HG02678 (cell line): ENCODE results near the gene USP21.
"Not testable (repeated sequence)": the region's sequence is repeated elsewhere in the genome, so short reads cannot be mapped to it uniquely, and the experiment has no call there.

ENCODE experiments used
- ATAC-seq: cut with Tn5 transposase; IDR thresholded peaks from one replicate; pipeline ENCODE4 v1.9.1; 2021; ENCODE audit warnings: mild to moderate bottlenecking, moderate library complexity; ENCODE audit not compliant: unreplicated experiment

The USP21 gene

DNA sequence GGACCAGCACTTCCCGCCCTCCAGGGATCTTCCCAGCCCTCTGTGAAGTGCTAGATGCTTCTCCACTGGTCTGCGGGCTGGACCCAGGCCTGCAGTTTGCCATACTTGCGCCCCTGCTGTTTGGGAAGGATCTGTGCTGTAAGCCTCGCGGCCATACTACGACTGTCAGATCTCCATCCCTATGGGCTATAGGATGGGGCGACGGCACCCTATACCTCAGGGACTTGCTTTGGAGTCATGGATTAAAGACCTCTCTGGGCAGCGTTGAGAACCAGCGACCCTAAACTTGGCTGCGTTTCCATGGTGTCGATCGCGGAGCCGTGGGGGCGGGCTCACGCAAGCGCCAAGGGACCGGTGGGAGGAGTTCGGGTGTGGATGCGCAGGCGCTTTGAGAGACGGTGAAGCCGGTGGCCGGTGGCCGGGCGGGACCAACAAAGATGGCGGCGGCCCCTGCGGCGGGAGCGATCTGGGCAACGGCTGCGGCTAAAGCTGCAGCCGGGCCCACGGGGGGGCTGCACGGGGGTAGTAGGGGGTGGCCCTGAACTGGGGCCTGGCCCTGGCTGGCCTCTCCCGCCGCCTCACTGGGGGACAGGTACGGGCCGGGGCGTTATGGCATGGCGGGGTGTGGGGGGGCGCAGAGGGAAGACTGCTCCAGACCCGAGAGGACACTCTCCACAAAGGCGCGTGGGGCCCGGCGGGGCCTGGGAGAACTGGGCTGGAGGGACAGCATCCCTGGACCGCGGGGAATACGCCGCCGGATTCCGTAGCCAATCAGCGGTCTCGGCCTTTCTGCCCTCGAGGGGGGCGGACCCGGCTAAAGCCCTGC lies at the start of gene USP21:
USP21 (plus strand) TSS at position 414 of the 826 bp plus-strand sequence. CDS start 1,141 bp downstream, outside the sequence.
- peak; percentile 84 for ATAC-seq

DNA sequence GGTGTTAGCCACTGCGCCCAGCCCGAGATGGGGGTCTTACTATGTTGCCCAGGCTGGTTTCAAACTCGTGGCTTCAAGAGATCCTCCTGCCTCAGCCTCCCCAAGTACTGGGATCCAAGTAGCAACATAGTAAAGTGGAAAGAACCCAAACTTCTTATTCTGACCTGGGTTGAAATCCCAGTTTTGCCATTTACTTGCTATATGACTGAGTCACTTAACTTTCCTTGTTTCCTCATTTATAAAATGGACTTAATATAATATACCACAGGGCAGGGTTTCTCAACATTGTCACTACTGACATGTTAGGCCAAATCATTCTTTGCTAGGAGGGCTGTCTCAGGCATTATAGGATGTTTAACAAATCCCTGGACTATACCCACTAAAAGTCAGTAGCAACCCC lies 48.2 kb upstream of the USP21 start:
- no peak for ATAC-seq

- no peak for ATAC-seq
Measured at GRCh38 chr1:161111527-161111926, 47.8 kb upstream of the USP21 start.

DNA sequence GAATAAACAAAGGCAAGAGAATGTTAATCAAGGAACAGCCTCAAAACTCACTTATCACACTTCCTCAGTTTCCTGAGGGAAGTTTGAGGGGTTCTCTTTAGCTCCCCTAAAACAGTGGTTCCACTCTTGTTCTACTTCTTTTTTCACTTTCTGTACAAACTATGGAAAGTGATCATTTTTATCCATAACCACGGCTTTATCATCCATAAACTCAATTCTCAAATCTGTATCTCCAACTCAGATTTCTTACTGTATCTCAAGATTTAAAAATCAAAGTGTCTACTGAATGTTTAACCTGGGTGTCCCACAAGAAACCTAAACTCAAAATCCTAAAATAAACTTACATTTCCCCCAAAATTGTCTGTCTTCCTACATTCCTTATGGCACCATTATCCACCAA lies 45.4 kb upstream of the USP21 start:
- no peak for ATAC-seq

DNA sequence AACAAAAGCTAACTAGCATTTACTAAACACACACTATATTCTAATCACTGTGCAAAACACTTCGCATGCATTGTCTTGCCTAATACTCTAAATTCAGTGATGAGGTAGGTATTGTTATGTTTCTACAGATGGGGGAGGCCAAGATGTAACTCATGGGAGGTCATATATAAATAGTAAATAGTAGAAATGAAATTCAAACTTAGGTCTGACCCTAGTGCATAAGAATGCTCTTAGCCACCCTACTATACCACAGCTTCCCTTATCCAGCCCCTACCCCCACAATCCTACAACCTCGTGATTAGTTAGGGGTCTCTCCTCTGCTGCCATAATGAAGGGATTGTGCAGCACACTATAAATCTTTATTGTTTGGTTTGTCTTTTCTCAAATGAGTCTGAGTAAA lies 44.7 kb upstream of the USP21 start:
- ATAC-seq, result no peak

DNA sequence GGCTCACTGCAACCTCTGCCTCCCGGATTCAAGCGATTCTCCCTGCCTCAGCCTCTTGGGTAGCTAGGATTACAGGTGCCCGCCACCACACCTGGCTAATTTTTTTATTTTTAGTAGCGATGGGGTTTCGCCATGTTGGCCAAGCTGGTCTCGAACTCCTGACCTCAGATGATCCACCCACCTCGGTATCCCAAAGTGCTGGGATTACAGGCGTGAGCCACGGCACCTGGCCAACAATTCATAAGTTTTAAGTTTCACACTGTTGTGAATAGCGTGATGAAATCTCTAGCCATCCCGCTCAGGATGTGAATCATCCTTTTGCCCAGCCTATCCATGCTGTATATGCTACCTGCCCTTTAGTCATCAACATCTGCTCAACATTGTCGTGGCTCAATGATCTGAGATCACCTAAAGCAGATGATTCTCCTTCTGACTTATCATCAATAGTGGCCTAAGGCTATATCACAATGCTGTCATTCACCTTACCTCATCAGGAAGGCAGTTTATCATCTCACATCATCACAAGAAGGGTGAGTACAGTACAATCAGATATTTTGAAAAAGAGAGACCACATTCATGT lies 44.1 kb upstream of the USP21 start:
- ATAC-seq, result no peak

GRCh38 chr1:161115961-161116360 lies 43.3 kb upstream of the USP21 start:
- not testable (repeated sequence) for ATAC-seq

GRCh38 chr1:161117759-161118581 lies 41.3 kb upstream of the USP21 start, which contains the start of the genes NIT1 and PFDN2:
TSS of gene NIT1 (plus strand) at chr1:161118105. CDS start at chr1:161118177, 72 bp downstream.
TSS of gene PFDN2 (minus strand) at chr1:161118037. CDS start at chr1:161118026, 11 bp downstream.
- ATAC-seq, result peak; percentile 85

- ATAC-seq, result peak; percentile 52
Measured at GRCh38 chr1:161119092-161119903, 40.0 kb upstream of the USP21 start.

DNA sequence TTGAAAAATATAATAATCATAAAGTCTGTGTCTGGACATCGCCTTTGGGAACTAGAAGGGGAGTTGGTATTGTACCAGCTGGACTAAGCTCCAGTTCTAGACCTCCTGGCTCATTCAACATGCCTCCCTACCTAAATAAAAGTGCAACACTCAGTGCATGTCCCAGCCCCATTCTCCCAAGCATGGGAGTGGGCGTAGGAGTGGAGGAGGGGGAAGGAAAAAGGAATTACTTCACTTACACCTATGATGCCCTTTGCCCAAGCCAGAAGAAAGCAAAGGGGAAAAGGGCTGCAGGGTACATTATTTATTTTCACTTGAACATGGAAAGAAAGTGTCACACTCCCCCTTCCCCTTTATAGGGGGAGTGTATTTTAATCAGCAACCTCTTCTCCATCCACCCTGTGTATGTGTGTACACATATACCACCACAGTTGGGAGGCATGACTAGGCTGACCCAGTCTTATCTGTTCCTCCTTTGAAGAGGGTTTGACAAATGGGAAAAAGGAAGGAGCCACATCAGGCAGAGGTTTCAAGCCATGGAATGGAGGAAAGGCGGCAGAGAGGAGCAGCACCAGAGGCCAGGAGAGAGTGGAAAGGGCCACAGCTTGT lies 38.2 kb upstream of the USP21 start:
- no peak for ATAC-seq

DNA sequence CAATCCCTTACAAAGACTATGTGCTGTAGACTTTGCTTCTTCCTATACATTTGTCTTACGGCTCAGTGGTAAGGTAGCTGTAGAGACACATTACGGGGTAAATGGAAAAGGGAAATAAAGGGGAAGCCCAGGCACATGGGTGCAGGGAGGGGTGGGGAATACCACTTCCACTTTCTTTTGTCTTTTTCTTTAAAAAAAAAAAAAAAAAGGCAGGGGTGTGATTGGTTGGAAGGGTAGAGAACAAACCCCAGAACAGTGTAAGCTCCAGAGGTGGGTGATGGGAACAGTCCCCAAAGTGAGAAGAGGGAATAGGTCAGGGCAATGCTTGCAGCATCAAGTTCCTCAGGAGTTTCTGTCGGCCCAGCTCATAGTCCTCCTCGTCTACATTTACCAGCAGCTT lies 37.5 kb upstream of the USP21 start:
- no peak for ATAC-seq

DNA sequence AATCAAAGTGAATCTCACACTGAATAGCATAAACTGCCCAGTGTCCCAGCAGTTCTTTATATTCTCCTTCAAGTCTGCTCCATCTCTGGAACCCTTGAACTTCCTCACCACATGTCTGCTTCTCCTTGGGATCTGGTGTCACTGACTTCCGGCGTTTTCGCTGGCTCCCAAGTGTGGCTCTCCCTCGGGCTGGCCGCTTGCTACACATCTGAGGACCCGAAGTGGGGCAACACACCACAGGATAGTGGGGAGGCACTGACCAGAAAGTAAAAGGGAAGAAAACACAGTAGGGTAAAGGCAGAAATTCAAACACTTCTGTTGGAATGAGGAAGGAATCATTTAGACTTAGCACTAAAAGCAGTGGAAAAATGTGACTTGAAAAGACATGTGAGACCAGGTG lies 36.3 kb upstream of the USP21 start:
- no peak for ATAC-seq

DNA sequence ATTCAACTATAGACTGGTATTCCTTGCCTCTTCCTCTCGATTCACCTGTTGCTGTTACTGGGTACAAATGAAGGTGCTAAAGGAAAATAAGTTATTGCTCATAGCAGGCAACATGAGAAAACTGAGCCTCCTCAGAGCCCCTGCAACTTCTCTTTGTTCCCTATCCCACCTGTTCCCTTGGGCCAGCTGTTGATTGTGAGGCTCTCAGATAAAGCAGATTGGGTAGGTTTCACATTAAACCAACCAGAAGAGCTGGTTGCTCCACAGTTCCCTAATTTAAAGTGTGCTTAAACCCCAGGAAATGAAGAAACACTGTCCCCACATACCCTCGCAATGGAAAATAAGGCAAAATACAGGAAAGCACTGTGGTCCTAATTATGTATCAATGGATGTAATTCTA lies 31.7 kb upstream of the USP21 start:
- no peak for ATAC-seq

DNA sequence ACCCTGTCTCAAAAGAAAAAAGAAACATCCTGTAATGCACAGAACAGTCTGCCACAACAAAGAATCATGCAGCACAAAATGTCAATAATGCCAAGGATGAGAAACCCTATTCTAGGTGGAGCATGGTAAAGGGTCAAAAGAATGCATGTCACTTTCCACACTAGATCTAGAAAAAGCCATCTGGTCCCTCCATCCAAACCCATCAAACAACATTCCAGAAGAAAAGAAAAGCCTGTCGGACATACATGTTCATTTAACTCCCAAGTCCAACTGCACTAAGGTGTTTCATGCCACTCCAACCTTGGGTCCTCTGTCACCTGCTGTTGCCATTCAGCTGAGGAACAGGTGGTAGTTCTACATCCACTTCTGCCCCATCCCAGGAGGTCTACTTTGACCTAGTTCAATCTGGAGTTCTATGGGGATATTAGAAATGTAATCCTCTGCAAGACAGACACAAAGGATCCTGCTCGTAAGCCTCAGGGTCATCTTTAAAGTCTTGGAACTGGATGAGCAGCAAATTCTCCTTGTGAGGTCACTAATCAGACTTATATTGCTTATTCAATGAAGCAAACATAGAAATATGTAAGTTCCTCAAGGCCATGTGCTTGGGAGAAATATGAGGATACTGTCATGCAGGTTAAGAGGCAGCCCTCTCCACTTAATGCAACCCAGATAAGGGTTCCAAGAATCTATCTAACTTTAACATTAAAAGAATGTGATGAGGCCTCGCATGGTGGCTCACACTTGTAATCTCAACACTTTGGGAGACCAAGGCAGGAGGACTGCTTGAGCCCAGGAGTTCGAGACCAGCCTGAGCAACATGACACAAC lies 30.5 kb upstream of the USP21 start:
- ATAC-seq, result no peak

- no peak for ATAC-seq
Measured at GRCh38 chr1:161130266-161130665, 29.0 kb upstream of the USP21 start.

DNA sequence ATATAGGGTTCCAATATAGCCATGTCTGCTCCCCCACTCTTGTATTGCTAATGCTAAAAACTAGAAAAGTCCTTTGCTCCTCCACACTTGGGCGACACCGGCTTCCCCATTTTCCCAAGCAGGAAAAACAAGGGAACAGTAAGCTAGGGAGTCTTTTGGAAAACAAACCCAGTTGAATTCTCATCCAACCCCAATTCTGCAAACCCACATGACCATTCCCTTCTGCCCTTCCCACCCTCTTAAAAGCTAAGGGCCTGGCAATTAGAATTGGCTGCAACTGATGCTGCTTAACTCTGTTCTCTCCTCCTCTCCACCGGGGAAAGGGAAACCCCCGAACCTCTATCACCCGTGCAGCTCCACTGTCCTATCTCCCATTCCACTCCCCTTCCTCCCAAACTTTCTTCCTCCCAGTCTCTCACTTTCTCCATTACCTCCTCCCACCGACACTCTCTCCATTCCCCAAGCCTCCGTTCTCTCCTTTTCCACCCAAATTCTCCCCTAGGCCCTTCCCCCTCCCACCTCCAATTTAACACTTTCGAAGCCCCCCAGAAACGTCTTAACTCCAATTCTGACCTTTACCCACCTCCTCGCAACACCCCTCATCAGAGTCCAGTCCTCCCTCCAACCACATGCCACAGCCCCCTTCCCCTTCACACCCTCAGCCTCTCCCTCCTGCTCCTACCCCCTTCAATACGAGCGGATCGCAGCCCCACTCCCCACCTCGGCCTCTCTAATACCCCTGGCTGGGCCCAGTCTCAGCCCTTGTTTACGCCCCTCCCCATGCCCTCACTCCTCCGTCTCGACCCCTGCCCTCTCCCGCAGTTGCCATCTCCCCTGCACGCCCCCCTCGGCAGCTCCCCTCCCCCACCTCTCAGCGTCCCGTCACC lies 27.5 kb upstream of the USP21 start:
- ATAC-seq, result no peak

DNA sequence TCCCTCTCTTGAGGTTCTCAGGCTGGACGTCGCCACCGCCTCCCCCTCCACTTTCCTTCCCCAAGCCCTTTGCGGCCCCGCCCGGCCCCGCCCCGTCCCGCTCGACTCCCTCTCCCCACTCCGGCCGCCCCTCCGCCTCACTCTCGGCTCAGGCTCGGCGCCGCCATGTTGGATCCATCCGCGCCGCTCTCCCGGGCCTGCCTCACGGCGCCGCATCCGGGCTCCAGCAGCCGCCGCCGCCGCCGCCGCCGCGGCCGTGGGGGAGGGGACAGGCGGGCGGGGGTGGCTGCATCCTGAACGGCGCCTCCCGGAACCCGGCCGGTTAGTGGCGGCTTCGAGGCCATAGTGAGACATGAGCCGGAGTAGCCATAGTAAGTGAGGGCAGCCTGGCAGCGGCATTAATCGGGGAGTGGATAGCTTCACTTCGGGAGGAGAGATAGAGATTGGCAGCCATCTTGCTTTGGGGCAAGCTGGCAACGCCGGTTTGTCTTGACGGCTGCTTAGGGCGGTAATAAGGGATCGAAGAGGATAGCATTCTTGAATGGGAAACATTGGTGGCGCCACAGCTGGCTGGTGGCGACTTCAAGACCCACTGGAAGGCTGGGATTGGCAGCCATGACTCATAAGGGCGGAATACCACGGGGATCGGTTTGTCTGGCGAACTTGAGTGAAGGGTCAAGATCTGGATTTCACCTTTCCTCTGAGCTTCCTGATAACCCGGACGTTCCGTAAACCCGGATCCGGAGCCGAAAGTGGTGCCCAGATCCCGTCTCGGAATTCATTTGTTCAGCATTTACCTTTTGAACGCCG lies 26.7 kb upstream of the USP21 start, which contains the start of gene DEDD:
DEDD (minus strand) TSS at position 258 of the 810 bp plus-strand sequence. CDS start 8,205 bp downstream, outside the sequence.
- peak; percentile 94 for ATAC-seq
